PC-9 (cell line): ENCODE measurements around the gene ARHGEF1. TPM values are rescaled to one million over a fixed set of nuclear protein-coding genes. Genes with fewer than 3 reads are reported as not detected.

Source experiments
- BruUV-seq: library from RNA; stranded (reverse); fragments of 400-500 nt; replicated peaks from 2 replicates; lab custom pipeline; 2021; lab: Mats Ljungman, UMichigan
- CTCF ChIA-PET: fragments of 300-600 bp; sonication (Branson Sonifier 250); formaldehyde crosslinking; loops from one replicate; lab custom pipeline; 2022; ENCODE audit warnings: antibody characterized with exemption; lab: Charles Lee
- POLR2A ChIA-PET: fragments of 300-600 bp; sonication (Branson Sonifier 250); formaldehyde crosslinking; loops from one replicate; lab custom pipeline; 2022; ENCODE audit warnings: antibody characterized with exemption; ENCODE audit not compliant: unreplicated experiment; lab: Charles Lee
- DNase-seq, 2 experiments: peaks; one replicate each; pipeline versions ENCODE4 v3.0.0 to v3.0.0-alpha.2; 2015 to 2022; ENCODE audit warnings: mixed read lengths in 1 of 2
- H2AFZ ChIP-seq: fragments of 200-600 bp; sonication (generic); 2 replicates; pipeline ENCODE4 v1.8.1; 2017; ENCODE audit warnings: antibody characterized with exemption
- H3F3A ChIP-seq: fragments of 200-600 bp; sonication (generic); 2 replicates; pipeline ENCODE4 v1.8.1; 2017; ENCODE audit warnings: antibody characterized with exemption, mild to moderate bottlenecking, low read depth; ENCODE audit not compliant: insufficient read depth
- H3K27ac ChIP-seq: fragments of 200-600 bp; sonication (generic); 2 replicates; pipeline ENCODE4 v1.6.1; 2016; ENCODE audit warnings: mixed run types
- H3K27me3 ChIP-seq: fragments of 200-600 bp; sonication (generic); 2 replicates; pipeline ENCODE4 v1.6.1; 2016; ENCODE audit warnings: low read depth, mixed run types; ENCODE audit not compliant: insufficient read depth
- H3K36me3 ChIP-seq: fragments of 200-600 bp; sonication (generic); 2 replicates; pipeline ENCODE4 v1.6.1; 2016; ENCODE audit warnings: low read depth, mixed run types
- H3K4me1 ChIP-seq: fragments of 200-600 bp; sonication (generic); replicated peaks from 2 replicates; pipeline ENCODE4 v1.6.1; 2016; ENCODE audit warnings: mixed run types; ENCODE audit not compliant: insufficient read depth
- H3K4me2 ChIP-seq: fragments of 200-600 bp; sonication (generic); 2 replicates; pipeline ENCODE4 v1.6.1; 2017; ENCODE audit warnings: mixed run types
- H3K4me3 ChIP-seq: fragments of 200-600 bp; sonication (generic); 2 replicates; pipeline ENCODE4 v1.6.1; 2016; ENCODE audit warnings: mixed run types
- H3K79me2 ChIP-seq: fragments of 200-600 bp; sonication (generic); 2 replicates; pipeline ENCODE4 v1.6.1; 2017; ENCODE audit warnings: low read depth, mixed run types
- H3K9me2 ChIP-seq: fragments of 200-600 bp; sonication (generic); 2 replicates; pipeline ENCODE4 v1.8.1; 2017; ENCODE audit warnings: mild to moderate bottlenecking; ENCODE audit not compliant: insufficient read depth
- H3K9me3 ChIP-seq: fragments of 200-600 bp; sonication (generic); 2 replicates; pipeline ENCODE4 v1.8.1; 2016; ENCODE audit warnings: low read depth; ENCODE audit not compliant: insufficient read depth
- H4K20me1 ChIP-seq: fragments of 200-600 bp; sonication (generic); 2 replicates; pipeline ENCODE4 v1.8.1; 2017; ENCODE audit not compliant: insufficient read depth
- EZH2 ChIP-seq: fragments of 200-600 bp; sonication (generic); IDR thresholded peaks from 2 replicates; pipeline ENCODE4 v1.8.0; 2017; ENCODE audit warnings: antibody characterized with exemption, low read depth
- intact Hi-C: fragments of 100-400 bp; cut with micrococcal nuclease; formaldehyde crosslinking; loops from one replicate; pipeline ENCODE4 v1.10.0; 2022; ENCODE audit not compliant: unreplicated experiment
- total RNA-seq: library from RNA; stranded (reverse); gene quantifications from 2 replicates; pipeline ENCODE4 v1.2.3, GENCODE V29; 2021
- TF ChIP-seq, protein P1 (sequence below): fragments of 200-600 bp; sonication (generic); conservative IDR thresholded peaks from 2 replicates; pipeline ENCODE4 v1.6.1; 2017; ENCODE audit warnings: mixed run types, antibody characterized with exemption, mild to moderate bottlenecking, moderate library complexity

Gene ARHGEF1
- total RNA-seq, 1 experiment from 2014 or later = 101 TPM

DNA sequence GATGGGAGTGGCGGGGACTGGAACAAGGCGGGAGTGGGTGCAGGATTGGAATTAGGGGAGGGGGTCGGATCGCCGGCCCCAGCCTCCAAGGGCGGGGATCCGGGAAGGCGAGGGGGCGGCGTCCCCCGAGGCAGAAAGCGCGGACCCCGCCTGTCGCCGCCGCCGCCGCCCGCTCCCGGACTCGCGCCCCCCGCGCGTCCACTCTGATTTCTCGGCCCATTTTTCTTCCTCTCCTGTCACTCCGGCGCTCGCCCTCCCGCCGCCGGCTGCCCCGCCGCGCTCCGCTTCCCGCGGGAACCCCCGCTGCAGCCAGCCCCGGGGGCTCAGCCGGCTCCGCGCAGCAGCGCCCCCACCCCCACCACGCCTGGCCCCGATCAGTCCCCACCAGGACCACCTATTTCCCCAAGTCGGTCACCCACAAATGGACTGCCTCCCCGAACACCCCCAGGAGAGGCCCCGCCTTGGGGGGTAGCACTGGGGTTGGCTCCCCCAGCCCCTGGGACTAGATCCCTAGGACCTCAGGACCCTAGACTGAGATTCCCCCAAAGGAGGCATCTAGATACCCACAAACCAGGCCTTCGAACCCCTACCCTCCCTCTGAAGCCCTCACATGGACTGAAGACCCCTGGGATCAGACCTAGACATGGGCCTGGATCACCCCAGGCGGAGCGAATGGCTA, 57.9 kb downstream of the ARHGEF1 start:
- Histone ChIP-seq H3K27ac (no peak overlapping the region), H3K27me3 (peaks cover 17% of the 10 kb centered on the region), H4K20me1 (no peaks in the 10 kb centered on the region), H3K4me2 (peak overlapping the region; percentile 62; the same call in 1 of the 2 replicates), H3K36me3 (no peaks in the 10 kb centered on the region), H2AFZ (no peak overlapping the region), H3F3A (peaks cover 5% of the 10 kb centered on the region; the same call in 1 of the 2 replicates), H3K4me3 (no peak overlapping the region), H3K4me1 (no peaks in the 10 kb centered on the region), H3K79me2 (no peaks in the 10 kb centered on the region), H3K9me2 (no peaks in the 10 kb centered on the region), H3K9me3 (no peaks in the 10 kb centered on the region)
- no peak for DNase-seq
- CTCF ChIA-PET = no interaction called here
- no peak for TF ChIP-seq EZH2
- TF ChIP-seq, protein P1, sequence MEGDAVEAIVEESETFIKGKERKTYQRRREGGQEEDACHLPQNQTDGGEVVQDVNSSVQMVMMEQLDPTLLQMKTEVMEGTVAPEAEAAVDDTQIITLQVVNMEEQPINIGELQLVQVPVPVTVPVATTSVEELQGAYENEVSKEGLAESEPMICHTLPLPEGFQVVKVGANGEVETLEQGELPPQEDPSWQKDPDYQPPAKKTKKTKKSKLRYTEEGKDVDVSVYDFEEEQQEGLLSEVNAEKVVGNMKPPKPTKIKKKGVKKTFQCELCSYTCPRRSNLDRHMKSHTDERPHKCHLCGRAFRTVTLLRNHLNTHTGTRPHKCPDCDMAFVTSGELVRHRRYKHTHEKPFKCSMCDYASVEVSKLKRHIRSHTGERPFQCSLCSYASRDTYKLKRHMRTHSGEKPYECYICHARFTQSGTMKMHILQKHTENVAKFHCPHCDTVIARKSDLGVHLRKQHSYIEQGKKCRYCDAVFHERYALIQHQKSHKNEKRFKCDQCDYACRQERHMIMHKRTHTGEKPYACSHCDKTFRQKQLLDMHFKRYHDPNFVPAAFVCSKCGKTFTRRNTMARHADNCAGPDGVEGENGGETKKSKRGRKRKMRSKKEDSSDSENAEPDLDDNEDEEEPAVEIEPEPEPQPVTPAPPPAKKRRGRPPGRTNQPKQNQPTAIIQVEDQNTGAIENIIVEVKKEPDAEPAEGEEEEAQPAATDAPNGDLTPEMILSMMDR = no peak
- POLR2A ChIA-PET = no interaction called here
- BruUV-seq = no TSS peak
- intact Hi-C loops = no loop called here

DNA sequence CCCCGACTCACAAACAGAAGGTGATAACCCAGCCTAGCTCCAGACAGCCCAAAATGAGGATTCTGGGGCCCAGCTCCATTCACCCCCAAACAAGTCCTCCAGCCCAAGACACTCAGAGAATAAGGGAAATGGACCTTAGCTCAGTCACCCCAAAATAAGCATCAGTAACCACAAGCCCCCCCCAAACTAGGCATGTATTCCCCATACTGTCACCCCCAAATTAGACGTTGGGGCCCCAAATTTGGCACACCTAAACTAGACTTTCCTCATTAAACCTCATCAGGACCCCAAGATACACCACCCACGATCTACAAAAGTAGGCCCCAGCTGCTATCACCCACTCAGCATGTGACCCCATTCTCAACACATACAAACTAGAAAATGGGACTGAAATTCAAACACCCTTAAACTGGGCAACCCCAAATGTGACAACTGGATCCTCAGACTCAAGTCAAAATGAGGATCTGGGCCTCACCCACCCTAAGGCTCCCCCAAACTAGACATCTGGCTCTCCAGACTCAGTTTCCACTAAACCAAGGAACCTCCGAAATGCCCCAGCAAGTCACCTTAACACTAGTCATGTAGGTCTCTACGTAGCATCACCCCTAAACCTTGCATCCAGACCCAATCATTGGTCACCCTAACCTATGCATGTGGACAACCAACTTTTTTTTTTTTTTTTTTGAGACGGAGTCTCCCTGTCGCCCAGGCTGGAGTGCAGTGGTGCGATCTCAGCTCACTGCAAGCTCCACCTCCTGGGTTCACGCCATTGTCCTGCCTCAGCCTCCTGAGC, 58.6 kb downstream of the ARHGEF1 start:
- ChIA-PET POLR2A (no interaction called here), CTCF (no interaction called here)
- BruUV-seq = no TSS peak
- intact Hi-C loops = no loop called here
- Histone ChIP-seq H2AFZ (no peak overlapping the region), H3K4me2 (no peak overlapping the region), H3K27ac (no peak overlapping the region), H3K36me3 (no peaks in the 10 kb centered on the region), H3K27me3 (peaks cover 10% of the 10 kb centered on the region), H3K4me1 (no peaks in the 10 kb centered on the region), H3F3A (peaks cover 5% of the 10 kb centered on the region; the same call in 1 of the 2 replicates), H4K20me1 (no peaks in the 10 kb centered on the region), H3K79me2 (no peaks in the 10 kb centered on the region), H3K4me3 (no peak overlapping the region), H3K9me2 (no peaks in the 10 kb centered on the region), H3K9me3 (no peaks in the 10 kb centered on the region)
- no peak for DNase-seq
- no peak for TF ChIP-seq EZH2
- TF ChIP-seq, protein P1 = no peak

DNA sequence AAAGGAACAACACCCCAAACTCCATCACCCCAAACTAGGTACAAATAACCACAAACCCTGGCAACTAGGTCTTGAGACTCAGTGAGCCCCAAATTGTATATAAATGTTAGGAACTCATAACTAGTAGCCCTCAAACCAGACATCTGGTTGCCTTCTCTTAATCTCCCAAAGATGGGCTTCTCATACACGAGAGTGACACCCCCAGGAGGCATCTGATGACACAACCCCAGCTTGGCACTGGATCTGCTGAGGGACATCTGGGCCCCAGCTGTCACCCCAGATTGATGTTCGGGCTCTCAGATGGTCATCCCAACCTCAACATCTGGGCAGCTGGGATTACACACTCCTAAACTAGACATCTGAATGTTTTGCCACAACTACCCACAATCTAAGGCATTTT, 61.4 kb downstream of the ARHGEF1 start:
- intact Hi-C loops = no loop called here
- TF ChIP-seq EZH2 = no peak
- TF ChIP-seq, protein P1 = no peak
- POLR2A ChIA-PET = no interaction called here
- no peak overlapping the region for H3K4me3 ChIP-seq
- no peaks in the 10 kb centered on the region for H3K79me2 ChIP-seq
- CTCF ChIA-PET = interaction anchor here (0.6 kb wide), 1 partner anchor 123 kb away, joined by 3 read pairs; no protein-coding TSS in a partner anchor
- no peak for DNase-seq
- H2AFZ ChIP-seq = no peak overlapping the region
- no peak overlapping the region for H3K27ac ChIP-seq
- H4K20me1 ChIP-seq = no peaks in the 10 kb centered on the region
- no peak overlapping the region for H3K4me2 ChIP-seq
- H3F3A ChIP-seq = no peaks in the 10 kb centered on the region
- BruUV-seq = no TSS peak
- peaks cover 5% of the 10 kb centered on the region for H3K27me3 ChIP-seq
- no peaks in the 10 kb centered on the region for H3K4me1 ChIP-seq
- H3K9me3 ChIP-seq = no peaks in the 10 kb centered on the region
- no peaks in the 10 kb centered on the region for H3K9me2 ChIP-seq
- H3K36me3 ChIP-seq = no peaks in the 10 kb centered on the region
